CD14-positive monocyte (primary cell): ENCODE results near the gene HSD3B2. TPM values are rescaled to one million over a fixed set of nuclear protein-coding genes. Genes with fewer than 3 reads are reported as not detected.

Experiments
- DNase-seq, 3 donors: peaks; one replicate each; pipeline ENCODE4 v3.0.0-alpha.2; 2011 to 2022
- H2AFZ ChIP-seq: 2 replicates; pipeline ENCODE4 v1.6.0; 2012; ENCODE audit warnings: mild to moderate bottlenecking, low read depth, low read length, inconsistent platforms; ENCODE audit not compliant: insufficient read depth, poor library complexity, severe bottlenecking
- H3K27ac ChIP-seq, 2 donors: 1 replicate in 1 of 2; 2 replicates in 1 of 2; pipeline ENCODE4 v1.5.1; 2012 to 2013; ENCODE audit warnings: low read length in 2 of 2, control low read depth in 1 of 2, inconsistent platforms in 1 of 2, low read depth in 1 of 2, mild to moderate bottlenecking in 1 of 2
- H3K27me3 ChIP-seq, 2 donors: one replicate each; pipeline versions ENCODE4 v1.6.0 to v1.6.1; 2011 to 2013; ENCODE audit warnings: low read length in 2 of 2; ENCODE audit not compliant: control insufficient read depth in 2 of 2, insufficient read depth in 2 of 2
- H3K36me3 ChIP-seq, 2 donors: replicated peaks in 1 of 2; 1 replicate in 1 of 2; 2 replicates in 1 of 2; pipeline versions ENCODE4 v1.5.1 to v1.6.1; 2012 to 2013; ENCODE audit warnings: low read length in 2 of 2, control low read depth in 1 of 2, inconsistent platforms in 1 of 2, mild to moderate bottlenecking in 1 of 2; ENCODE audit not compliant: insufficient read depth in 2 of 2, control insufficient read depth in 1 of 2
- H3K4me1 ChIP-seq, 2 donors: 1 replicate in 1 of 2; 2 replicates in 1 of 2; pipeline versions ENCODE4 v1.5.1 to v1.6.1; 2012 to 2013; ENCODE audit warnings: low read length in 2 of 2, control low read depth in 1 of 2, inconsistent platforms in 1 of 2, mild to moderate bottlenecking in 1 of 2, moderate library complexity in 1 of 2; ENCODE audit not compliant: insufficient read depth in 2 of 2, control insufficient read depth in 1 of 2
- H3K4me2 ChIP-seq: replicated peaks from 2 replicates; pipeline ENCODE3; 2012; ENCODE audit warnings: low read length, moderate library complexity, mild to moderate bottlenecking; ENCODE audit not compliant: poor library complexity, severe bottlenecking; ENCODE audit errors: extremely low read depth
- H3K4me3 ChIP-seq, 3 experiments: fragments of 200-600 bp in 1 of 3; sonication (generic) in 1 of 3; replicated peaks in 1 of 3; 1 replicate in 2 of 3; 2 replicates in 1 of 3; pipeline ENCODE4 v1.5.1; 2011 to 2013; ENCODE audit warnings: low read length in 3 of 3, mild to moderate bottlenecking in 3 of 3, control low read depth in 2 of 3, low read depth in 2 of 3, inconsistent platforms in 1 of 3, moderate library complexity in 1 of 3
- H3K79me2 ChIP-seq: 2 replicates; pipeline ENCODE4 v1.6.0; 2012; ENCODE audit warnings: mild to moderate bottlenecking, control low read depth, inconsistent platforms, low read length, moderate library complexity; ENCODE audit not compliant: insufficient read depth
- H3K9ac ChIP-seq: 2 replicates; pipeline ENCODE4 v1.6.0; 2017; ENCODE audit warnings: low read length, mild to moderate bottlenecking; ENCODE audit not compliant: insufficient read depth, poor library complexity, severe bottlenecking
- H3K9me3 ChIP-seq, 2 donors: replicated peaks in 1 of 2; 1 replicate in 1 of 2; 2 replicates in 1 of 2; pipeline versions ENCODE4 v1.5.1 to v1.6.1; 2012 to 2013; ENCODE audit warnings: low read length in 2 of 2, control low read depth in 1 of 2; ENCODE audit not compliant: control insufficient read depth in 1 of 2, insufficient read depth in 1 of 2
- H4K20me1 ChIP-seq: 2 replicates; pipeline ENCODE4 v1.6.0; 2012; ENCODE audit warnings: mild to moderate bottlenecking, low read length, control low read depth, moderate library complexity; ENCODE audit not compliant: insufficient read depth
- H3K27ac Mint-ChIP-seq, 7 donors: one replicate each; pipeline ENCODE4 v1.8.0; 2020; ENCODE audit warnings: mild to moderate bottlenecking in 7 of 7, mixed read lengths in 7 of 7, moderate library complexity in 6 of 7, inconsistent platforms in 2 of 7
- H3K27me3 Mint-ChIP-seq, 3 donors: one replicate each; pipeline ENCODE4 v1.8.0; 2021 to 2022; ENCODE audit warnings: low read depth in 3 of 3, mild to moderate bottlenecking in 3 of 3, mixed read lengths in 3 of 3, moderate library complexity in 3 of 3, inconsistent platforms in 1 of 3
- H3K36me3 Mint-ChIP-seq, 2 donors: one replicate each; pipeline ENCODE4 v1.8.0; 2020; ENCODE audit warnings: mixed read lengths in 2 of 2, inconsistent platforms in 1 of 2, mild to moderate bottlenecking in 1 of 2
- H3K4me1 Mint-ChIP-seq: one replicate; pipeline ENCODE4 v1.8.0; 2020; ENCODE audit warnings: mild to moderate bottlenecking, mixed read lengths
- H3K4me3 Mint-ChIP-seq, 2 donors: one replicate each; pipeline ENCODE4 v1.8.0; 2020; ENCODE audit warnings: mild to moderate bottlenecking in 2 of 2, mixed read lengths in 2 of 2, moderate library complexity in 1 of 2
- H3K9me3 Mint-ChIP-seq, 7 donors: one replicate each; pipeline ENCODE4 v1.8.0; 2020 to 2022; ENCODE audit warnings: mixed read lengths in 7 of 7, mild to moderate bottlenecking in 6 of 7, moderate library complexity in 6 of 7, inconsistent platforms in 2 of 7
- WGBS: methylation state at CpG from one replicate; pipeline ENCODE4 v1.1.5; 2013; ENCODE audit warnings: missing lambda C conversion rate; ENCODE audit not compliant: insufficient coverage; 5-methylcytosine and 5-hydroxymethylcytosine counted together
- intact Hi-C, 2 donors: fragments of 100-400 bp; cut with micrococcal nuclease; formaldehyde crosslinking; loops; one replicate each; pipeline versions ENCODE4 v1.15.0 to v1.15.1; 2023
- polyA plus RNA-seq, 3 donors: library from polyadenylated mRNA; depleted of rRNA in 1 of 3; unstranded in 2 of 3; stranded (reverse) in 1 of 3; fragments of 300-500 nt in 2 of 3; fragments of >200 nt in 1 of 3; fragmentation: Illumina TruSeq in 2 of 3; gene quantifications; 1 replicate in 2 of 3; 2 replicates in 1 of 3; pipeline ENCODE4 v1.2.3, GENCODE V29; 2012 to 2021
- TF ChIP-seq, protein P1 (sequence below): fragments of 200-600 bp; IDR thresholded peaks from one replicate; pipeline ENCODE4 v1.8.0; 2022; ENCODE audit warnings: antibody characterized with exemption, mild to moderate bottlenecking

Gene HSD3B2
- polyA plus RNA-seq, 3 donors = not detected

DNA sequence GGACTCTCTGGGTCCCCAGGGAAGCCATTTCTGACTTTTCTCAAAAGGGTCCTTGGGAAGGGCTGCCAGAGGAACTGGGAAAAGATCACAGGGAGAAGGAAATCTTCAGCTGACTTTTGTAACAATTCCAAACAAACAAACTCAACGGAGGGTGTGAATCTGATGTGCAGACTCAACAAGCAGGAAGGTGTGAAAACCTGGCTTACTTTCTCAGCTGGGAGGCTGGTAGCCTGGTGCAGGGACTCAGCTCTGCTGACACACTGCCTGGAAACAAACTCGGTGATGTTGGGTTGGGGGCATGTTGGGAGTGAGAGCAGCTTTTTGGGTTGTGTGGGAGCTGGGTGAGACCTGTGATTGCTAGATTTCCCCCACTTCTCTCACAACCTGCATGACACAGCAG, 10.2 kb upstream of the HSD3B2 start:
- Histone ChIP-seq H3K4me2 (no peak overlapping the region), H4K20me1 (no peaks in the 10 kb centered on the region), H3K4me3 (no peak overlapping the region), H2AFZ (no peak overlapping the region), H3K27me3 (no peaks in the 10 kb centered on the region), H3K36me3 (no peaks in the 10 kb centered on the region), H3K9ac (no peak overlapping the region), H3K9me3 (peaks cover 5 to 8% of the 10 kb centered on the region in 2 donors), H3K27ac (no peak overlapping the region), H3K79me2 (no peaks in the 10 kb centered on the region), H3K4me1 (no peaks in the 10 kb centered on the region)
- intact Hi-C loops = no loop called here
- WGBS = no CpG with 5 or more reads among the region's 2 CpGs
- Mint-ChIP-seq H3K4me1 (no peaks in the 10 kb centered on the region), H3K9me3 (peaks cover 3 to 20% (median 16%) of the 10 kb centered on the region in 7 donors), H3K4me3 (no peak overlapping the region), H3K36me3 (no peaks in the 10 kb centered on the region), H3K27me3 (peaks cover 1 to 4% (median 3%) of the 10 kb centered on the region in 3 donors), H3K27ac (no peak overlapping the region)
- no peak for DNase-seq
- TF ChIP-seq, protein P1, sequence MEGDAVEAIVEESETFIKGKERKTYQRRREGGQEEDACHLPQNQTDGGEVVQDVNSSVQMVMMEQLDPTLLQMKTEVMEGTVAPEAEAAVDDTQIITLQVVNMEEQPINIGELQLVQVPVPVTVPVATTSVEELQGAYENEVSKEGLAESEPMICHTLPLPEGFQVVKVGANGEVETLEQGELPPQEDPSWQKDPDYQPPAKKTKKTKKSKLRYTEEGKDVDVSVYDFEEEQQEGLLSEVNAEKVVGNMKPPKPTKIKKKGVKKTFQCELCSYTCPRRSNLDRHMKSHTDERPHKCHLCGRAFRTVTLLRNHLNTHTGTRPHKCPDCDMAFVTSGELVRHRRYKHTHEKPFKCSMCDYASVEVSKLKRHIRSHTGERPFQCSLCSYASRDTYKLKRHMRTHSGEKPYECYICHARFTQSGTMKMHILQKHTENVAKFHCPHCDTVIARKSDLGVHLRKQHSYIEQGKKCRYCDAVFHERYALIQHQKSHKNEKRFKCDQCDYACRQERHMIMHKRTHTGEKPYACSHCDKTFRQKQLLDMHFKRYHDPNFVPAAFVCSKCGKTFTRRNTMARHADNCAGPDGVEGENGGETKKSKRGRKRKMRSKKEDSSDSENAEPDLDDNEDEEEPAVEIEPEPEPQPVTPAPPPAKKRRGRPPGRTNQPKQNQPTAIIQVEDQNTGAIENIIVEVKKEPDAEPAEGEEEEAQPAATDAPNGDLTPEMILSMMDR = no peak

DNA sequence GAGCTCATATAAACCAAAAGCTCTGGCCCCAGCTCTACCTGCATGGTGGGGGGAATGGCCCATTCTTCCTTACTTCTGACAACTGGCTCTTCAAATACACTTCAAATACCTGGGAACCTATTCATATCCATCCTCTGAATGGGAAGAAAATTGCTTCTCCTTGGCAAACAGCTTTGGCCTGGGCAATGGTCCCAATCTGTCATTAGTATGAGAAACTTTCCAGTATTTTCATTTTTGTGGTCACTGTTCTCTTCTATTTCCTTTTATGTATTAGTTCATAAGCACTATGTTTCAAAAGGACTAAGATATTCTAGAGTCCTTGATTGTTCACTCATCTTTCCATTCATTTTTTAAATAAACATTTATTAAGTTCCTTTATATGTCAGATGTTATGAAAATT, 5.2 kb upstream of the HSD3B2 start:
- no peaks in the 10 kb centered on the region for H3K4me1 Mint-ChIP-seq
- intact Hi-C loops = no loop called here

More for the DNA sequence above, 5.2 kb upstream of the HSD3B2 start:
- no peak overlapping the region for H2AFZ ChIP-seq
- peaks cover 0 to 13% (median 7%) of the 10 kb centered on the region in 7 donors for H3K9me3 Mint-ChIP-seq
- H4K20me1 ChIP-seq = no peaks in the 10 kb centered on the region
- H3K4me2 ChIP-seq = no peak overlapping the region
- H3K79me2 ChIP-seq = no peaks in the 10 kb centered on the region
- H3K27me3 Mint-ChIP-seq = peaks cover 1 to 2% (median 1%) of the 10 kb centered on the region in 3 donors
- no peak overlapping the region for H3K27ac Mint-ChIP-seq
- TF ChIP-seq, protein P1 = no peak
- no peak overlapping the region for H3K27ac ChIP-seq
- no peak for DNase-seq
- H3K4me1 ChIP-seq = no peaks in the 10 kb centered on the region
- H3K36me3 Mint-ChIP-seq = no peaks in the 10 kb centered on the region
- no peaks in the 10 kb centered on the region for H3K36me3 ChIP-seq
- no peak overlapping the region for H3K4me3 ChIP-seq
- H3K9me3 ChIP-seq = peaks cover 5 to 8% of the 10 kb centered on the region in 2 donors
- no peaks in the 10 kb centered on the region for H3K27me3 ChIP-seq
- H3K4me3 Mint-ChIP-seq = no peak overlapping the region
- no peak overlapping the region for H3K9ac ChIP-seq
